BLaER1 treated with 17β-estradiol and CSF1 and Interleukin-3, amounts not matched to agents 10 nM and 100 nM (cell line): ENCODE results near the gene ITPR1.

Experiments
- H3K27ac ChIP-seq, 11 experiments: shearing (Covaris generic); formaldehyde crosslinking; 2 replicates each; pipeline ENCODE4 v1.8.1; 2022
- H3K27me3 ChIP-seq, 11 experiments: shearing (Covaris generic); formaldehyde crosslinking; 2 replicates each; pipeline ENCODE4 v1.8.1; 2022
- H3K36me3 ChIP-seq, 11 experiments: shearing (Covaris generic); formaldehyde crosslinking; 2 replicates each; pipeline ENCODE4 v1.8.1; 2022
- H3K4me1 ChIP-seq, 10 experiments: shearing (Covaris generic); formaldehyde crosslinking; 2 replicates each; pipeline ENCODE4 v1.8.1; 2022
- H3K4me2 ChIP-seq, 11 experiments: shearing (Covaris generic); formaldehyde crosslinking; 2 replicates each; pipeline ENCODE4 v1.8.1; 2022
- H3K4me3 ChIP-seq, 10 experiments: shearing (Covaris generic); formaldehyde crosslinking; 2 replicates each; pipeline ENCODE4 v1.8.1; 2022
- H3K9ac ChIP-seq, 11 experiments: shearing (Covaris generic); formaldehyde crosslinking; 2 replicates each; pipeline ENCODE4 v1.8.1; 2022
- H3K9me3 ChIP-seq, 11 experiments: shearing (Covaris generic); formaldehyde crosslinking; replicated peaks in 1 of 11; 2 replicates each; pipeline ENCODE4 v1.8.1; 2022
- H4K20me1 ChIP-seq, 11 experiments: shearing (Covaris generic); formaldehyde crosslinking; 2 replicates each; pipeline ENCODE4 v1.8.1; 2022
- Cebpa-rat ChIP-seq, 11 experiments: shearing (Covaris generic); IDR thresholded peaks; 2 replicates each; pipeline ENCODE4 v1.8.1; 2022

The ITPR1 gene

DNA sequence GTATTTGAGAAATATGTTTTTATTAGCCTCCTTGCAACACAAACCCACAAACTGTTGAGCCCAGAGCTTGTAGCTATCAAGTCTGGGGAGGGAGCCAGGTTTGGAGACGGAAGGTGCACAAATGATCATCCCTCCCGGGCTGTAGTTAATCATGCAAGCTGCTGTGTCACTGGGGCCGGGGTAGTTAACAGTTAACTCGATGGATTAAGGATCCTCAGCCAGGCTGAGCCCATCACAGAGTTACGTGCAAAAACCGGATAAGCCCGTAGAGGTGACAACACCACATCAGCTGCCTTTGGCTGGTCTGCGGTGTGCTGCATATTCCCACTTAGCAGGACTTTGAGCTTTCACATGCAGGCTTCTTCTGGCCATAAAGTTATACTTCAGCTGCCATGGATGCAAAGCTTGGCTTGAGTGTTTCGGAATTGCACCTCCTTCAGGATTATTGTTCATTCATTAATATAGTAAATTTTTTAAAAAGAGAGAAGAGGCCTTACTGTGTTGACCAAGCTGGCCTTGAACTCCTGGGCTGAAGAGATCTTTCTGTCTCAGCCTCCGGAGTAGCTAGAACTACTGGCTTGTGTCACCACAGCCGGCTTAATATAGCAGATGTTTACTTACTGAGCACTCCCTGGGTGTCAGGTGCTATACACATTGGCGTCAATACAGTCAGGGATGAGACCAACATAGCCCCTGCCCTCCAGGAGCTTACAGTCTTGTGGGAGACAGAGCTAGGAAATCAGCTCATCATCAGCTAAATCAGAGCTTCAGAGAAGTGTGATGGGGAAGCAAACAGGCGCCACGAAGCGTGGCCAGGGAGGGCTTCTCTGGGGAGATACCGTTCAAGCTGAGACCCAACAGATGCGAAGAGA is 259.3 kb downstream of the ITPR1 start:
- H3K4me1 ChIP-seq, result peaks cover 0 to 53% (median 22%) of the 10 kb centered on the region in 10 experiments; a peak in 18 of 20 replicates
- peak overlapping the region in 6 of 11 experiments; percentile 74 to 99 (median 90); a peak in 11 of 22 replicates for H3K4me2 ChIP-seq
- no peaks in the 10 kb centered on the region for H3K27me3 ChIP-seq
- no peak for TF ChIP-seq Cebpa-rat (IDR thresholded peaks at IDR 0.05)
- H3K9ac ChIP-seq, result peak overlapping the region in 3 of 11 experiments; percentile 45 to 69 (median 68); a peak in 3 of 22 replicates
- 0 out of 22 replicates have a peak, but pooled peaks cover 0 to 6% (median 0%) of the 10 kb centered on the region in 11 experiments for H3K9me3 ChIP-seq
- H3K36me3 ChIP-seq, result peaks cover 0 to 43% (median 12%) of the 10 kb centered on the region in 11 experiments; a peak in 12 of 22 replicates
- H4K20me1 ChIP-seq, result no peaks in the 10 kb centered on the region
- H3K27ac ChIP-seq, result peak overlapping the region in 6 of 11 experiments; percentile 42 to 72 (median 62); a peak in 9 of 22 replicates
- H3K4me3 ChIP-seq, result no peak overlapping the region

DNA sequence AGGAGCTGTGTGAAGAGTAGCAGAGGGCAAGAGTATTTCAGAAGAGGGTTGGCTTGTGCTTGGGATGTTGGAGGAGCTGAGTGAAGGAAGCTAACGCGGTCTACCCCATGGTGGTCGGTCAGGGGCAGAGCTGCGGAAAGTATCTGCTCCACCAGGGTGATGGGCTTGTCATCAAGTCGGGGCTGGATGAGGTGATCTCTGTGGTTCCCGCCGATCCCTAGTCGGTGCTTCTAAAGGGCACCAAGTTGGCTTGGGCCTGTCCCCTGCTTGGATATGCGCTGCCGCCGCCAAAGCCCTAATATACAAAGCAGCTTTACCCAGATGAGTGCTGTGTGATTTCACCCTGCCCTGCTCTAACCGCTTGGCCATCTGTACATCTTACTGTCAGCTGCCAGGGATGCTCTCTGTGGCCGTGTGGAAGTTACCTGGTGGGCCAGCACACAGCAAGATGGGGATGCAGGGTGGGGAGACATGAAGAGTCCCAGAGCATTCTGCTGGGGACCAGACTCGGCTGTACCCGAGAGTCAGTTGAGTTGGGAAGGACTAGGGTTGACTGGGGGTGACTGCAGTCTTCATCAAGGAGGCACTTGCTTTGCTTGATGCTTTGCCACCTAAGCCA is 260.0 kb downstream of the ITPR1 start:
- TF ChIP-seq Cebpa-rat (IDR thresholded peaks at IDR 0.05), result no peak
- Histone ChIP-seq H3K4me1 (peaks cover 0 to 51% (median 22%) of the 10 kb centered on the region in 10 experiments; a peak in 18 of 20 replicates), H4K20me1 (no peaks in the 10 kb centered on the region), H3K4me2 (no peak overlapping the region), H3K9me3 (0 out of 22 replicates have a peak, but pooled peaks cover 0 to 6% (median 0%) of the 10 kb centered on the region in 11 experiments), H3K9ac (no peak overlapping the region), H3K36me3 (peaks cover 0 to 43% (median 12%) of the 10 kb centered on the region in 11 experiments; a peak in 13 of 22 replicates), H3K27me3 (no peaks in the 10 kb centered on the region), H3K27ac (0 out of 22 replicates have a peak overlapping the region, but pooled peaks of 1 of the 11 experiments have one; percentile 27), H3K4me3 (no peak overlapping the region)

DNA sequence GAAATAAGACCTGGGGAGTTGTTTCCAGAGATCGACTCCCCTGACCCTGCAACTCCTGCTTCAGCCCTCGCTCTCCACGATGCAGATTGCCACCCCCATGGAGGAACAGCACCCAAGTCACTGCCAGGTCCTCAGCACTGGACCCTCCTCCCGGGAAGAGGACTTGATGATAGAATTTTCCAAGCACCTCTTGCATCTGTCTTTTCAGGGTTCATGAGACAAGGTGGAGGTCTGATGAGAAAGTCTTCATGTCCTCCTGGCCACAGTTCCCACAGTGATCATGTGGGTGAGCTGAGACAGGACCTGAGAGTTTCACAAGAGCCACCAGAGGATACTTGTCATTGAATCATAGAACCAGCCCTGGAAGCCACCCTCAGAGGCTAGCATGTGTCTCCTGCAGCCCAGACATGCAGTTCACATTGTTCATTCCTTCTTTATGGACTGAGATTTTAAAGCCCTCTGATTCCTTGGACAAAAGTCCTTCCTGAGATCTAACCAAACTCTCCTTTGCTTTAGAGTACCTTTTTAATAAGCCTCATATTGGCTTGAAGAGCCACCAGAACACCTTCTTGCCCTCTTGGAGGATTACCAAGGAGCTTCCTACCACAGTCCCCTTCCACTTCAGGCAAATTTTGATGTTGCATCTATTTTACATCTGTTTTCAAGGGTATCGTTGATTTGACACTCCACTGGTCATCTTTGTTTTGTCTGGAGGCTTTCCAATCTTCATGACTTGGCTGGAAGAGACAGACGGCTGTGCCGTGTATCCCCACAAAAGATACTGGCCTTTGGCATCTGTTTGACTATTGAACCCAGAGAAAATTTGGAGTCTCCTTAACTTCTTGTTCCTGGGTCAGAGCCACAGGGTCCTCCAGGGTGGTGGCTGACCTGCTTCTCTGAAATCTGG is 261.3 kb downstream of the ITPR1 start:
- no peak overlapping the region for H3K4me2 ChIP-seq
- no peaks in the 10 kb centered on the region for H3K27me3 ChIP-seq
- no peak overlapping the region for H3K27ac ChIP-seq
- no peak overlapping the region for H3K9ac ChIP-seq
- H4K20me1 ChIP-seq, result no peaks in the 10 kb centered on the region
- H3K36me3 ChIP-seq, result peaks cover 0 to 50% (median 12%) of the 10 kb centered on the region in 11 experiments; a peak in 13 of 22 replicates
- 0 out of 22 replicates have a peak, but pooled peaks cover 0 to 6% (median 0%) of the 10 kb centered on the region in 11 experiments for H3K9me3 ChIP-seq
- TF ChIP-seq Cebpa-rat (IDR thresholded peaks at IDR 0.05), result no peak
- no peak overlapping the region for H3K4me3 ChIP-seq
- H3K4me1 ChIP-seq, result peaks cover 0 to 49% (median 25%) of the 10 kb centered on the region in 10 experiments; a peak in 18 of 20 replicates

DNA sequence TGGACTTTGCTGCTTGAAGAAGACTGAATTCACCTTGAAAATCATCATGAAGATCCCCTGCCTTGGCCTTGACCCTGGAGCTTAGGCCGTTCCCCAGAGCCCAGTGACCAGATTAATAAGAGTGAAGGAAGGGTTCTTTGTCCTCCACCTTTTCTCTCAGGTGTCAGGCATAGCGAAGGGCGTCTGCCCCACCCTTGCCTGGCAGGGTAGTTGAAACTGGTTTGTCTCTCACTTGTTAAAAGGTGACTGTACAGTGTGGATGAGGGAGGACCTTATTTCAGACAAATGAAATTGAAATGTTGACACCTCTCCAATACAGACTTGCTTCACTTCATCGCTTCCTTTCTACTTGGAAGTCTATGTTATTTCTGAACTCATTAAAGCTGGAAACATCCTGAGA is 262.4 kb downstream of the ITPR1 start:
- no peak overlapping the region for H3K4me2 ChIP-seq
- no peak overlapping the region for H3K27ac ChIP-seq
- no peak overlapping the region for H3K9ac ChIP-seq
- H3K4me3 ChIP-seq, result no peak overlapping the region
- H3K27me3 ChIP-seq, result no peaks in the 10 kb centered on the region
- no peaks in the 10 kb centered on the region for H4K20me1 ChIP-seq
- no peak for TF ChIP-seq Cebpa-rat (IDR thresholded peaks at IDR 0.05)
- H3K36me3 ChIP-seq, result peaks cover 0 to 57% (median 12%) of the 10 kb centered on the region in 11 experiments; a peak in 14 of 22 replicates
- peaks cover 0 to 41% (median 24%) of the 10 kb centered on the region in 10 experiments; a peak in 18 of 20 replicates for H3K4me1 ChIP-seq
- 0 out of 22 replicates have a peak, but pooled peaks cover 0 to 6% (median 0%) of the 10 kb centered on the region in 11 experiments for H3K9me3 ChIP-seq

DNA sequence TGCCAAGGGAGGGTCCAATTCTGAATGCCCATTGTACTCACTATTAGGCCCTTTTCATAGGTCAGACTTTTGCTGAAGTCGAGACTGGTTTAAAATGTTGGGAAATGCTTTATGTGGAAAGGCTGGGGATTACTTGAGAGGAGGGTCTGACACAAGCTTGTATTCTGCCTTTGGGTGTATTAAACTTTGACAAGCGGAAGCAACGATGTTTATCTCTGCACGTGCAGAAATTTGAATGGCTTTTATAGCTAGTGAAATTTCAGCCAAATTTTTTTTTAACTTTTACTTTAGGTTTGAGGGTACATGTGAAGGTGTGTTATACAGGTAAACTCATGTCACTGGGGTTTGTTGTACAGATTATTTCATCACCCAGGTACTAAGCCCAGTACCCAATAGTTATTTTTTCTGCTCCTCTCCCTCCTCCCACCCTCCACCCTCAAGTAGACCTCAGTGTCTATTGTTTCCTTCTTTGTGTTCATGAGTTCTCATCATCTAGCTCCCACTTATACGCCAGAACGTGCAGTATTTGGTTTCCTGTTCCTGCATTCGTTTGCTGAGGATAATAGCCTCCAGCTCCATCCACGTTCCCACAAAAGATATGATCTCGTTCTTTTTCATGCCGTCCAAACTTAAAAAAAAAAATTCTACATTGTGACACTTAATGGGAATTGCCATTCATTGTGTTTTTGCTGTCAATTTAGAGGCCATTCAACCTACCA is 263.1 kb downstream of the ITPR1 start:
- no peaks in the 10 kb centered on the region for H4K20me1 ChIP-seq
- no peak overlapping the region for H3K4me3 ChIP-seq
- no peak overlapping the region for H3K27ac ChIP-seq
- H3K4me2 ChIP-seq, result no peak overlapping the region
- TF ChIP-seq Cebpa-rat (IDR thresholded peaks at IDR 0.05), result no peak
- H3K4me1 ChIP-seq, result peaks cover 0 to 35% (median 18%) of the 10 kb centered on the region in 10 experiments; a peak in 18 of 20 replicates
- H3K27me3 ChIP-seq, result no peaks in the 10 kb centered on the region
- 0 out of 22 replicates have a peak, but pooled peaks cover 0 to 6% (median 0%) of the 10 kb centered on the region in 11 experiments for H3K9me3 ChIP-seq
- no peak overlapping the region for H3K9ac ChIP-seq
- H3K36me3 ChIP-seq, result peaks cover 0 to 63% (median 13%) of the 10 kb centered on the region in 11 experiments; a peak in 14 of 22 replicates

DNA sequence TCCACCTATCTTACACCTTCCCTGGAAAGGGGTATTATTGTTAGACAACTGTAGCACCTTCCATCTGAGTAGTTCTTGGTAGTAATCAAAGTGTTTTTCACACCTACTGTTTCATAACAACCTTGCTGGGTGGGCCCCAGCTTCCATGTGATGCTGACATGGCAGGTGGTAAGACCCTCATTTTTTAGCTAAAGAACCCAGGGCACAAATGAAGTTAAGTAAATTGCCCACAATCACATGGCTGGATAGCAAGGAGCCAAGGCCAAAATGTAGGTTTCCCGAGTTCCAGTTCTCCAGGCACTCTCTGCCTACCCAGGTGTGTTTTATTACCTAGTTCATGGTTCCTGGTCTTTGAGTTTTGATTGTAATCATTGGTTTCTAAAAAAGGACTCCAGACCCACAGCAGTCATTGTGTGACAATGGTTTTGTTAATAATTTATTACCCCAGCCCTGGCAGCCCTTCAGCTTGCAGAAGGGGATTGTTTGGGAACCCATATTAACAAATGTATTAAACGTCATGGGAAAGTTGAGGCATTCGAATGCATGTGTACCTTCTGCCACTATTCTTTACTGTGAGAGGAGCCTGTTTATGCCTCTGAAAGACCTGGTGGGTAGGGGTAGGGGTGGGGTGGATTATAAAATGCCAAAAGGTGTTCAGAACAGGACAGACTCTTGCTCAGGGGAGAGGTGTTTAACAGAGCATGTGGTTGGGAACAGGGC is 263.9 kb downstream of the ITPR1 start:
- Histone ChIP-seq H3K27ac (no peak overlapping the region), H3K9me3 (peaks cover 0 to 6% (median 0%) of the 10 kb centered on the region in 11 experiments; a peak in 1 of 22 replicates), H3K4me3 (no peak overlapping the region), H4K20me1 (no peaks in the 10 kb centered on the region), H3K4me1 (peaks cover 0 to 27% (median 10%) of the 10 kb centered on the region in 10 experiments; a peak in 16 of 20 replicates), H3K4me2 (no peak overlapping the region), H3K36me3 (peaks cover 0 to 71% (median 21%) of the 10 kb centered on the region in 11 experiments; a peak in 15 of 22 replicates), H3K27me3 (no peaks in the 10 kb centered on the region), H3K9ac (no peak overlapping the region)
- no peak for TF ChIP-seq Cebpa-rat (IDR thresholded peaks at IDR 0.05)

DNA sequence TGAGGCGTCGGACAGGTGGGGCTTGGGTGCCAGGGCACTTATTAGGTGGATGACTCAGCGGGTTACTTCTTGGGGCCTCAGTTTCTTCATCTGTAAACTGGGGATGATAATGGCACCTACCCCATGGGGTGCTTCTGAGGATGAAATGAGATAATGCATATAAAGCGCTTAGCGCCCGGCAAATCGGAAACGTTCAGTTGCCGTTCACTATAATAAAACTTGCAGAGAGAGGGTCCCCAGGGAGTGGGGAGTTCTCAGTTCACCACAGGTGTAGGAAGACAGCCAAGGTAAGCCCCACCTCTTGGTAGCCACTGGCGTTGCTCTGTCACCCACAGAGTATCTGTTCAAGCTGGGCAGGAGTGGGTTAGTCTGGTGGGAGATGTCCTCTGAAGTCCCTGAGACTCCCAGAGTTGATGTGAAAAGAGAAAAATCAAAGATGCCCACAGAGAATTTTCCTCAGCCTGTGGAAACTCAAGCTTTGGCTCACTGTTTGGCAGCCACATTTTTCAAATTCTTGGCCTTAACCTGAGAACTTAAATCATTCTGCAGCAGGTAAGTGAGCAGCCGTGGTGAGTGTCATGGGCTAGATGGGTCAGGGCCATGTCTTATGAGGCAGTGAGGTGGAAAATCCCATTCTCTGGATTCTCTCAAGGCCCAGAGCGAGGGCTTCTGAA is 264.6 kb downstream of the ITPR1 start:
- Histone ChIP-seq H3K4me1 (peaks cover 0 to 20% (median 8%) of the 10 kb centered on the region in 10 experiments; a peak in 13 of 20 replicates), H3K9ac (no peak overlapping the region), H3K4me2 (no peak overlapping the region), H4K20me1 (no peaks in the 10 kb centered on the region), H3K4me3 (no peak overlapping the region), H3K27me3 (no peaks in the 10 kb centered on the region), H3K36me3 (peaks cover 5 to 78% (median 28%) of the 10 kb centered on the region in 11 experiments; a peak in 19 of 22 replicates), H3K9me3 (peaks cover under 1 to 13% (median 5%) of the 10 kb centered on the region in 11 experiments; a peak in 11 of 22 replicates), H3K27ac (no peak overlapping the region)
- no peak for TF ChIP-seq Cebpa-rat (IDR thresholded peaks at IDR 0.05)
